GM12872 (cell line): ENCODE results near the gene GNB1.

ENCODE experiments used
- CTCF ChIP-seq: IDR thresholded peaks from 3 replicates; pipeline ENCODE4 v1.5.1; 2011; ENCODE audit warnings: low read depth, mild to moderate bottlenecking, low read length, moderate library complexity; ENCODE audit not compliant: insufficient read depth

GNB1 gene

GRCh38 chr1:1867164-1867563 is 23.7 kb downstream of the GNB1 start:
- no peak for TF ChIP-seq CTCF

GRCh38 chr1:1862905-1863547 is 27.9 kb downstream of the GNB1 start:
- no peak for TF ChIP-seq CTCF

GRCh38 chr1:1861339-1861730 is 29.6 kb downstream of the GNB1 start:
- no peak for TF ChIP-seq CTCF

- no peak for TF ChIP-seq CTCF
Observed at GRCh38 chr1:1858382-1859086, 32.4 kb downstream of the GNB1 start.

GRCh38 chr1:1857096-1857703 is 33.7 kb downstream of the GNB1 start:
- TF ChIP-seq CTCF = no peak

- no peak for TF ChIP-seq CTCF
Observed at GRCh38 chr1:1853593-1854257, 37.2 kb downstream of the GNB1 start.
